RPMI7951 (cell line): ENCODE results near the gene GNA15. TPM values are rescaled to one million over a fixed set of nuclear protein-coding genes. Genes with fewer than 3 reads are reported as not detected.
"Not testable (repeated sequence)": the region's sequence is repeated elsewhere in the genome, so short reads cannot be mapped to it uniquely, and the experiment has no call there.

ENCODE experiments used
- DNase-seq: peaks from one replicate; pipeline ENCODE4 v3.0.0-alpha.2; 2012; ENCODE audit warnings: low read depth
- total RNA-seq: library from RNA; depleted of rRNA; stranded (reverse); fragments of >200 nt; shearing (Covaris generic); gene quantifications from 2 replicates; pipeline ENCODE4 v1.2.3, GENCODE V29; 2014

GNA15 gene
- total RNA-seq, 1 experiment from 2014 or later: 36.5 TPM

GRCh38 chr19:3190921-3191805 is 55.3 kb downstream of the GNA15 start:
- DNase-seq: no peak

DNA sequence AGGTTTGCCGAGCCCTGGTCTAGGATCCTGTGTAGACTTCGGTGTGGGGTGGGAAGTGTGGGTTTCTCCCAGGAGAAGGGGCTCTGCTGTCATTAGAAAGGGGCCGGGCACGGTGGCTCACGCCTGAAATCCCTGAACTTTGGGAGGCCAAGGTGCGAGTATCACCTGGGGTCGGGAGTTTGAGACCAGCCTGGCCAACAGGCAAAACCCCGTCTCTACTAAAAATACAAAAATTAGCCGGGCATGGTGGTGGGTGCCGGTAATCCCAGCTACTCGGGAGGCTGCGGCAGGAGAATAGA is 55.9 kb downstream of the GNA15 start:
- not testable (repeated sequence) for DNase-seq

DNA sequence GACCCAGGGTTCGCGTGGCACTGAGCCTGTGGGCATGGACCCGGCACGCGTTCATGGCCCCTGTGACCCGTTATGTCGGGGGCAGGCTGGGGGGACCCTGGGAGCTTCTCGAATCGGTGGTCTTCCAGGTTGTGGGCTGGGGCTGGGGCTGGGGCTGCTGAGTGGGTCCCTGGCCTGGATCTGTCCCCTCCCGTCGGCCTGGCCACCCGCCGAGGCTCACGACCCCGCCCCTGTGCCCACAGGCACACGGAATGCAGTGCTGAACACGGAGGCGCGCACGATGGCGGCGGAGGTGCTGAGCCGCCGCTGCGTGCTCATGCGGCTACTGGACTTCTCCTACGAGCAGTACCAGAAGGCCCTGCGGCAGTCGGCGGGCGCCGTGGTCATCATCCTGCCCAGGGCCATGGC is 56.4 kb downstream of the GNA15 start:
- DNase-seq: no peak

GRCh38 chr19:3192684-3193083 is 56.9 kb downstream of the GNA15 start:
- DNase-seq: no peak

- no peak for DNase-seq
Measured at GRCh38 chr19:3193256-3194105, 57.6 kb downstream of the GNA15 start.

GRCh38 chr19:3194106-3195087 is 58.6 kb downstream of the GNA15 start:
- no peak for DNase-seq

GRCh38 chr19:3196064-3196932 is 60.5 kb downstream of the GNA15 start:
- DNase-seq: no peak

GRCh38 chr19:3196933-3197205 is 61.0 kb downstream of the GNA15 start:
- no peak for DNase-seq

- DNase-seq: no peak
Measured at GRCh38 chr19:3198901-3199700, 63.3 kb downstream of the GNA15 start.

- no peak for DNase-seq
Measured at GRCh38 chr19:3201072-3201700, 65.4 kb downstream of the GNA15 start.

DNA sequence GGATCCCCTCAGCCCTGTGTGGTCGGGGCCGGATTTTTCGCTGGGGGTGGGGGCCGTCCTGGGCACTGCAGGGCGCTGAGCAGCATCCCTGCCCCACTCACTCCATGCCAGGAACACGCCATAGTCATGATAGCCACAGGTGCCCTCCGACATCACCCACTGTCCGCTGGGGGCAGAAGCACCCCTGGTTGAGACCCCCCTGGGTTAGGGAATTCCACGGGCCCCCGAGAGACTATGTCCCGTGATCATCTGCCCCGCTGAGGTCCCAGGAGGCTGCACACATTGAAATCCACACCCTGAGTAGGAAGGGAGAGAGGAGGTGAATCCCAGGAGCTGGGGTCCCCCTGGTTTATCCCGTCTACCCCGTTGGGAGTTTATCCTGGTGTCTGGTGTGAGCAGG is 66.1 kb downstream of the GNA15 start:
- no peak for DNase-seq

DNA sequence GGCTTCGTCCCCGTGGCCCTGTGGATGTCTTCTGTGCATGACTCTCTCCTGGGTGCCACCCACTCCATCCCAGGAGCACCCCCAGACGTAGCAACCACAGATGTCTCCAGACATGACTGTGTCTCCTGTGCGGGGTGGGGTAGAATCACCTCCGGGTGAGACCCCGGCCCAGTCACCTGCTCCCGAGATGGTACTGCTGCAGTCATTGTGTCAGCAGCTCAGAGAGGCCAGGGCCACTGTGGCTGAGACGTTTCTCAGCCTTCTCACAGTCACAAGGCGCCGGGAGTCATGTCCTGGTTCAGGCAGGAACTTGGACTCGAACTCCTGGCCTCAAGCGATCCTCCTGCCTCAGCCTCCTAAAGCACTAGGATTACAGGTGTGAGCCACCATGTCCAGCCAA is 66.5 kb downstream of the GNA15 start:
- DNase-seq: no peak

- not testable (repeated sequence) for DNase-seq
Measured at GRCh38 chr19:3202895-3203294, 67.1 kb downstream of the GNA15 start.

DNA sequence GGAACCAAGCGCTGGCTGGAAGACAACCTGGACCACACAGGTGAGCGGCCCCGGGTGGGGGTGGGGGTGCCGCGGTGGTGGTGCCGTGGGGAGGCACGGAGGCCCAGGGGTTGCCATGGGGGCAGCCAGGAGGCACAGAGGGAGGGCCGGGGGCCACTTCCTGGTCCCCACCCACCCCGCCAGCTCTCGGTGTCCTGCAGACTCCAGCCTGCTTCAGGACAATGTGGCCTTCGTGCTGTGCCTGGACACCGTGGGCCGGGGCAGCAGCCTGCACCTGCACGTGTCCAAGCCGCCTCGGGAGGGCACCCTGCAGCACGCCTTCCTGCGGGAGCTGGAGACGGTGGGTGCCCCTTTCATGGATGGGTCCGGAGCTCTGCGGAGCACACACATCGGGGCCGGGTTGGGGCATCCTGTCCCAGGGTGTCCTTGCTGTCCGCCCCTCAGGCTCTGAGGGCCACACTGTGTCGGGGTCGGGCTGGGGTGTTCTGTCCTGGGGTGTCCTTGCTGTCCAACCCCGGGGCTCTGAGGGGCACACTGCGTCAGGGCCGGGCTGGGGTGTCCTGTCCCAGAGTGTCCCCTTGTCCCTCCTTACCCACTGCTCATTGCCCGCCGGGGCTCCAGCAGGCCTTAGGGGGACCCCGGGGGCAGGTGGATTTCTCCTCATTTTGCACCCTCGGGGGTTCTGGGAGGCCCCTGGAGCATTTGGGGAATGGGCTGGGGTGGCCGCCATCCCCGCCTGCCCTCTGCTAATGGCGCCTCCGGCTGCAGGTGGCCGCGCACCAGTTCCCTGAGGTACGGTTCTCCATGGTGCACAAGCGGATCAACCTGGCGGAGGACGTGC is 68.2 kb downstream of the GNA15 start:
- no peak for DNase-seq

GRCh38 chr19:3204646-3205275 is 68.9 kb downstream of the GNA15 start:
- no peak for DNase-seq

DNA sequence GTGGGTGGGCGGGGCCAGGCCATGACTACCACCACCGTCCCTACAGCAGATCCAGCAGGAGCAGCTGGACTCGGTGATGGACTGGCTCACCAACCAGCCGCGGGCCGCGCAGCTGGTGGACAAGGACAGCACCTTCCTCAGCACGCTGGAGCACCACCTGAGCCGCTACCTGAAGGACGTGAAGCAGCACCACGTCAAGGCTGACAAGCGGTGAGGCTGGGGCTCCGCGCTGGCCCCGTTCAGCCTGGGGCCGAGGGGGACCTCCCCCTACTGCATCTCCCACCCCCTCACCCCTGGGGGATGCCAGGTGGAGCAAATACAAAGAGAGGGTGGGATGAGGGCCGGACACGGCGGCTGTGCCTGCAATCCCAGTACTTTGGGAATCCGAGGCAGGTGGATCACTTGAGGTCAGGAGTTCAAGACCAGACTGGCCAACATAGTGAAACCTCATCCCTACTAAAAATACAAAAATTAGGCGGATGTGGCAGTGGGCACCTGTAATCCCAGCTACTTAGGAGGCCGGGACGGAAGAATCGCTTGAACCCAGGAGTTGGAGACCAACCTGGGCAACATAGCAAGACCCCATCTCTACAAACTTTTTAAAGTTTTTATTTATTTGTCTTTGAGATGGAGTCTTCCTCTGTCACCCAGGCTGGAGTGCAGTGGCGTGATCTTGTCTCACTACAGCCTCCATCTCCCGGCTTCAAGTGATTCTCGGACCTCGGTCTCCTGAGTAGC is 70.6 kb downstream of the GNA15 start:
- DNase-seq: no peak

- no peak for DNase-seq
Measured at GRCh38 chr19:3207461-3208242, 71.8 kb downstream of the GNA15 start.
